Measurements from ENCODE around the gene CTNND1.

The CTNND1 gene

DNA sequence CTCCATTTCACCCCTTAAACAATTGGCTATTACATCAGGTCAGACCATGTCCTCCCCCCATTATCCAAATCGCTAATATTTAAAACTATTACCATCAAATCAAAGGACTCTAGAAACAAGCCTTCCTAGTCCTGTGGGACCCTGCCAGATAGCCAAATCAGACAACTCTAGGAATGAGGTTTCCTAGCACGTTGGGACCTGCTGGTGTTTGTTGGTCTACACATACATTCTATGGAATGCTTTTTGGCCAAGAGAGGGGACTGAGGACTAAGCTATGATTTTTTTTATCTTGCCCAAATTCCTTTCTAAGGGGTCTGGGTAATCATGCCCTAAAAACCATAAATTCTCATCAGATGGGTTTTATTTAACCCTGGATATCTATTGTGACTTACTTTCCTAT, 34.4 kb upstream of the CTNND1 start:
- POLR2A ChIA-PET: interaction anchor here (1.1 to 1.7 kb wide), 2 partner anchors 9 to 15 kb away, joined by 3 to 5 read pairs; partner anchors contain the start of gene MED19
- CTCF ChIA-PET: interaction anchor here (0.7 to 1.1 kb wide), 2 partner anchors 74 to 172 kb away, joined by 3 read pairs; no protein-coding TSS in a partner anchor
- TF ChIP-seq HOXA7 (CRISPR knock-in tag; IDR thresholded peaks at IDR 0.05; ENCODE audit: borderline replicate concordance) (no peak), ZNF776 (tag by site-specific recombination; IDR thresholded peaks at IDR 0.05; ENCODE audit: borderline replicate concordance) (no peak), HOXD13 (CRISPR knock-in tag; IDR thresholded peaks at IDR 0.05; ENCODE audit: borderline replicate concordance) (no peak), ZNF114 (tag by site-specific recombination; IDR thresholded peaks at IDR 0.05) (no peak), ZNF311 (tag by site-specific recombination; IDR thresholded peaks at IDR 0.05; ENCODE audit: borderline replicate concordance) (no peak), ZNF777 (tag by site-specific recombination; IDR thresholded peaks at IDR 0.05; ENCODE audit: borderline replicate concordance) (no peak)

GRCh38 chr11:57728829-57729228, 32.8 kb upstream of the CTNND1 start:
- ChIA-PET POLR2A (interaction anchor here (1.7 kb wide), 1 partner anchor 8 kb away, joined by 5 read pairs; no protein-coding TSS in a partner anchor), CTCF (interaction anchor here (0.6 to 1.3 kb wide), 3 partner anchors 12 to 72 kb away, joined by 3 to 6 read pairs (median 6); partner anchors contain the start of gene SELENOH)
- Histone ChIP-seq H3K4me3 (ENCODE audit: low read depth, low read length) (no peak overlapping the region), H3K27ac (ENCODE audit: extremely low read depth, low read depth, low read length) (no peak overlapping the region), H3K9me3 (ENCODE audit: control insufficient read depth, insufficient read depth, low read depth, low read length) (no peaks in the 10 kb centered on the region), H3K4me1 (ENCODE audit: control insufficient read depth, insufficient read depth, low read length) (no peaks in the 10 kb centered on the region), H3K36me3 (ENCODE audit: control insufficient read depth in 2 of 2, insufficient read depth in 1 of 2, low read length in 2 of 2) (no peaks in the 10 kb centered on the region)
- TF ChIP-seq ZNF138 (tag by site-specific recombination; IDR thresholded peaks at IDR 0.05; ENCODE audit: borderline replicate concordance) (no peak), ZNF26 (tag by site-specific recombination; IDR thresholded peaks at IDR 0.05) (no peak), ZNF18 (tag by site-specific recombination; IDR thresholded peaks at IDR 0.05) (no peak), ZBTB17 (tag by site-specific recombination; IDR thresholded peaks at IDR 0.05) (no peak), ZNF707 (tag by site-specific recombination; IDR thresholded peaks at IDR 0.05) (no peak), ZNF785 (tag by site-specific recombination; IDR thresholded peaks at IDR 0.05) (no peak), HOXC10 (CRISPR knock-in tag; IDR thresholded peaks at IDR 0.05) (no peak), ZNF747 (tag by site-specific recombination; IDR thresholded peaks at IDR 0.05) (no peak), ZNF155 (tag by site-specific recombination; IDR thresholded peaks at IDR 0.05) (no peak), SCRT1 (tag by site-specific recombination; IDR thresholded peaks at IDR 0.05; ENCODE audit: borderline replicate concordance) (no peak), ZNF157 (tag by site-specific recombination; IDR thresholded peaks at IDR 0.05) (no peak), ZNF792 (tag by site-specific recombination; IDR thresholded peaks at IDR 0.05) (no peak)
- TF ChIP-seq, protein P1, sequence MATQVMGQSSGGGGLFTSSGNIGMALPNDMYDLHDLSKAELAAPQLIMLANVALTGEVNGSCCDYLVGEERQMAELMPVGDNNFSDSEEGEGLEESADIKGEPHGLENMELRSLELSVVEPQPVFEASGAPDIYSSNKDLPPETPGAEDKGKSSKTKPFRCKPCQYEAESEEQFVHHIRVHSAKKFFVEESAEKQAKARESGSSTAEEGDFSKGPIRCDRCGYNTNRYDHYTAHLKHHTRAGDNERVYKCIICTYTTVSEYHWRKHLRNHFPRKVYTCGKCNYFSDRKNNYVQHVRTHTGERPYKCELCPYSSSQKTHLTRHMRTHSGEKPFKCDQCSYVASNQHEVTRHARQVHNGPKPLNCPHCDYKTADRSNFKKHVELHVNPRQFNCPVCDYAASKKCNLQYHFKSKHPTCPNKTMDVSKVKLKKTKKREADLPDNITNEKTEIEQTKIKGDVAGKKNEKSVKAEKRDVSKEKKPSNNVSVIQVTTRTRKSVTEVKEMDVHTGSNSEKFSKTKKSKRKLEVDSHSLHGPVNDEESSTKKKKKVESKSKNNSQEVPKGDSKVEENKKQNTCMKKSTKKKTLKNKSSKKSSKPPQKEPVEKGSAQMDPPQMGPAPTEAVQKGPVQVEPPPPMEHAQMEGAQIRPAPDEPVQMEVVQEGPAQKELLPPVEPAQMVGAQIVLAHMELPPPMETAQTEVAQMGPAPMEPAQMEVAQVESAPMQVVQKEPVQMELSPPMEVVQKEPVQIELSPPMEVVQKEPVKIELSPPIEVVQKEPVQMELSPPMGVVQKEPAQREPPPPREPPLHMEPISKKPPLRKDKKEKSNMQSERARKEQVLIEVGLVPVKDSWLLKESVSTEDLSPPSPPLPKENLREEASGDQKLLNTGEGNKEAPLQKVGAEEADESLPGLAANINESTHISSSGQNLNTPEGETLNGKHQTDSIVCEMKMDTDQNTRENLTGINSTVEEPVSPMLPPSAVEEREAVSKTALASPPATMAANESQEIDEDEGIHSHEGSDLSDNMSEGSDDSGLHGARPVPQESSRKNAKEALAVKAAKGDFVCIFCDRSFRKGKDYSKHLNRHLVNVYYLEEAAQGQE (tag by site-specific recombination; IDR thresholded peaks at IDR 0.05): no peak
- TF ChIP-seq, protein P2, sequence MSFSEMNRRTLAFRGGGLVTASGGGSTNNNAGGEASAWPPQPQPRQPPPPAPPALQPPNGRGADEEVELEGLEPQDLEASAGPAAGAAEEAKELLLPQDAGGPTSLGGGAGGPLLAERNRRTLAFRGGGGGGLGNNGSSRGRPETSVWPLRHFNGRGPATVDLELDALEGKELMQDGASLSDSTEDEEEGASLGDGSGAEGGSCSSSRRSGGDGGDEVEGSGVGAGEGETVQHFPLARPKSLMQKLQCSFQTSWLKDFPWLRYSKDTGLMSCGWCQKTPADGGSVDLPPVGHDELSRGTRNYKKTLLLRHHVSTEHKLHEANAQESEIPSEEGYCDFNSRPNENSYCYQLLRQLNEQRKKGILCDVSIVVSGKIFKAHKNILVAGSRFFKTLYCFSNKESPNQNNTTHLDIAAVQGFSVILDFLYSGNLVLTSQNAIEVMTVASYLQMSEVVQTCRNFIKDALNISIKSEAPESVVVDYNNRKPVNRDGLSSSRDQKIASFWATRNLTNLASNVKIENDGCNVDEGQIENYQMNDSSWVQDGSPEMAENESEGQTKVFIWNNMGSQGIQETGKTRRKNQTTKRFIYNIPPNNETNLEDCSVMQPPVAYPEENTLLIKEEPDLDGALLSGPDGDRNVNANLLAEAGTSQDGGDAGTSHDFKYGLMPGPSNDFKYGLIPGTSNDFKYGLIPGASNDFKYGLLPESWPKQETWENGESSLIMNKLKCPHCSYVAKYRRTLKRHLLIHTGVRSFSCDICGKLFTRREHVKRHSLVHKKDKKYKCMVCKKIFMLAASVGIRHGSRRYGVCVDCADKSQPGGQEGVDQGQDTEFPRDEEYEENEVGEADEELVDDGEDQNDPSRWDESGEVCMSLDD (tag by site-specific recombination; IDR thresholded peaks at IDR 0.05): no peak

More for the DNA sequence above, 34.4 kb upstream of the CTNND1 start:
- Histone ChIP-seq H3K4me3 (ENCODE audit: low read depth, low read length) (no peak overlapping the region), H3K4me1 (ENCODE audit: control insufficient read depth, insufficient read depth, low read length) (no peaks in the 10 kb centered on the region), H3K36me3 (ENCODE audit: control insufficient read depth in 2 of 2, insufficient read depth in 1 of 2, low read length in 2 of 2) (peaks cover 0 to 3% of the 10 kb centered on the region in 2 experiments; a peak in 2 of 3 replicates), H3K27ac (ENCODE audit: extremely low read depth, low read depth, low read length) (no peak overlapping the region), H3K9me3 (ENCODE audit: control insufficient read depth, insufficient read depth, low read depth, low read length) (no peaks in the 10 kb centered on the region)
